Activated CD8-positive, alpha-beta memory T cell treated with anti-CD3 and anti-CD28 coated beads, Interleukin-2, amount 50 U/mL, for 24 hours (primary cell): Measurements from ENCODE around the gene IFI44.

Source experiments
- DNase-seq: peaks from one replicate; pipeline ENCODE4 v3.0.0-alpha.2; 2020; ENCODE audit errors: extremely low read depth

IFI44 gene

GRCh38 chr1:78652019-78652560 lies 2.5 kb downstream of the IFI44 start:
- no peak for DNase-seq

GRCh38 chr1:78658901-78659300 lies 9.3 kb downstream of the IFI44 start:
- DNase-seq = no peak

GRCh38 chr1:78663923-78664322 lies 14.3 kb downstream of the IFI44 start:
- no peak for DNase-seq

- DNase-seq = no peak
These were observed 15.1 kb downstream of the IFI44 start for GRCh38 chr1:78664763-78665162.

DNA sequence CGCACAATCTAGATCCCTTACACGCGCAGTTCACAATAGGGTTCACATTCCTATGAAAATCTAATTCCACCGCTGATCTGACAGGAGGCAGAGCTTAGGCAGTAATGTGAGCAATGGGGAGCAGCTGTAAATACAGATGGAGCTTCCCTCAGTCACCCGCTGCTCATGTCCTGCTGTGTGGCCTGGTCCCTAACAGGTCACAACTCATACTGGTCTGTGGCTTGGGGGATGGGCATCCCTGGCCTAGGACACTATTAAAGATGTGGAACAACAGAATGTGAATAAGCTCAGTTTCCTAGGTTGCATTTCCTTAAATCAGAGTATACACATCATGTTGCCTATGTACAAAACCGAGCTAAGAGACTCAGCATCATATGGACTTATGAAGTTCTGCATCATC lies 16.2 kb downstream of the IFI44 start:
- no peak for DNase-seq

DNA sequence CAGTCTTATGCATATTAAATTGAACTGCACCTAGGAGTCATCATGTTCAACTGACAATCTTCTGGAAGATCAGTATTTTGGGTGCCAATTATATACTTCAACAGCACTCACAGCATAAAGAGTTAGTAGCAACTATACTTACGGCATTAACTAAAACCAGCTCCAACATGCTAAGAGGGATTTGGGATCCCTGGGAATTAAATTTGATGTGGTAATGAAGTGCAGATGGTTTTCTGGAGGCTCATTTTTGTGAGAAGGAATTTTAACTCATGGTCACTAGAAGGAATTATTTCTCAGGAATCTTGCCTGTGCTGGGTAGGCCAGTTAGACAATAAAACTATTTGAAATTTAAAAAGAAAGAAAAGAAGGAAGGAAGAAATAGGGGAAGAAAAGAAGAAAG lies 18.3 kb downstream of the IFI44 start:
- DNase-seq = no peak

DNA sequence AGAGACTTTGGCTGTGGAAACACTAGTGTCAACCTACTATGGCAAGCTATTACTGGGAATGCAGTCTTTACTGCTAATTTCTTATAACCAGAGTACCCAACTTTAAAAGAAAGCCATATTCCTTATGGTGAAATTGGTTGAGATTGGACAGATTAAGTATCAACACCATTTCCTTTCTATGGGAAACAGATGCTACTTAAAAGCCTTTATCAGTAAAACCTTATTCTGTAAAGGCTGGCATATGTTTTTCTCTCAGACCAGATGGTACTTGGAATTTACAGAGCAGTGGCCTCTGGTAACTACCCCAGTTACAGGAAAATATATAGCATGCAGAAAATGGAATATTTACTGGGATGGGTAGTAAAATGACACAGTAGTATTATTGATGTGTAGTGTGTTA lies 18.8 kb downstream of the IFI44 start:
- no peak for DNase-seq

DNA sequence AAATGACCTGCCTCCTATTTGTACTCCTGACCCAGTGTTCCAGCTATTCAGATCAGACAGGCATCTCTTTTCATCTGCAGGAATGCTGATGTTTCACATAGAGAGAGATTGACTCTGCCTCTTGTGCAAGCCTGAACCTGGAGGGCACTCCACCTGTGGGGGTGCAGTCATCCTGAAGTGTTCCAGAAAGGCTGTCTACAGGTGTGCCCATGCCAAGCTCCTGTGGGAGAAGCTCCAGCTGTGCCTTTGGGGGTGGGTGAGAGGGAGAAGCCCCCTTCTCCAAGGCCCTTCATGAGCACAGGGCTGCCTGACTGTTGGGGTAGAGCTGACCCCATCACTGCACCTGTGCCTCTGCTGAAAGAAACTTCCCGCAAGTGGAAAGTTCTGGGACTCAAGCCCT lies 22.8 kb downstream of the IFI44 start:
- DNase-seq = no peak

DNA sequence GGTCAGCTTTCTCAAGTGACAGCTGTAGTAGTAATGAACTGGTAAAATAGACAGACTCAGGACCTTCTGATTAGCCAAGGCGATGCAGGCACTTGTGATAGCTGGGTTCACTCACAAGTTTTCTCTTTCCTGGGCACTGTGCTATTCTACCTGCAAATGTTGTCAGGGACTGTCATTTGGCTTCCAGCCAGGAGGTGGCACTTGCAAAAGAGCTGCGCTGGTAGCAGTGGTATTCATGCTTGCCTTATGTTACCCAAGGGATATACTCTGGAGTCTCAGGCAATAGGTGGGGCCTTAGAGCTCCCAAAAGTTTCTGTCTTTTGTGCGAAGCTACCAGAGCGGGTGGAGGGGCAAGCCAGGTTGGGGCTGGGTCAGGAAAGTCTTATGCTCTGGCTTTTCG lies 23.5 kb downstream of the IFI44 start:
- DNase-seq = no peak

DNA sequence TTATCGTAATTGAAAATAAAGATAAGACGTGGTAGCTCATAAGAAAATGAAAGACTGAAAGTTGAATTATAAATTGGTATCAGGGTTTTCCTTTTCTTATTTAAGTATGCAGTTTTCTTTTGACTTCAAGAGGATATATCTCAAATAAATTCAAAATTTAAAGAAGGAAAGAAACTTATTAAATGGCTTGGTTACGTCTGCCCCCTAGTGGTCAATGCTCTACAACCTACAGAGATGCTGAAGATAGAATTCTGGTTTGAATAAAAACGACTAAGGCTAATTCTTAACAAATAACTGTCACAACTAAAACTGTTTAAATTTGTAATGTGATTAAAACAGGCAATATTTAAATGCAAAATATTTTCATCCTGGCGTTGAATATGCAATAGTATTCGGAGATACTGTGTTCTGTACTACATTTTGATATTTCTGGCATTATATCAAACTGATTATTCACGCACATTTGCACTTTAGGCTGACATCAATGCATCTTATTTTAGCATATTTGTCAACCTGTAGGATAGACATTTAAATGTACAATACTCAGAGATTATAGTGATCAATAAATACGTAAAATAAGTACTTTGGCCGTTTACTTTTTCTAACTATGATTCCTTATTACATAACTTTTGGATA lies 26.8 kb downstream of the IFI44 start:
- no peak for DNase-seq

DNA sequence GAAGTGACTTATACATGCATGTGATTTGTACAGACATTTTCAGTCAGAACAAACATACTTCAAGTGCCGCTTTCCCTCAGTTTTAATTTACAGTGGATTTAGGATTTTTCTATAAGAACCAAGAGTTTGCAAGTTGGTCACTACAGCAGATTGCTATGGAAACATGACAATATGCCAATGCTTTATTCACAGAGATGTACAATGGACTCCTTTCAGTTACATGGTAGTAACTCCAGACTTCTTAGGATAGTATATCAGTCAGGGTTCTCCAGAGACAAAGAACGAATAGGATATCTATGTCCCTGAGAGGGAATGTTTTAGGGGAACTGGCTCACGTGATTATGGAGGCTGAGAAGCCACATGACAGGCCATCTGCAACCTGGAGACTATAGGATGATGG lies 27.4 kb downstream of the IFI44 start:
- DNase-seq = no peak

- DNase-seq = no peak
These were observed 28.2 kb downstream of the IFI44 start for GRCh38 chr1:78677788-78678187.

GRCh38 chr1:78678324-78678723 lies 28.7 kb downstream of the IFI44 start:
- DNase-seq = no peak

- DNase-seq = no peak
These were observed 31.6 kb downstream of the IFI44 start for GRCh38 chr1:78681265-78681664.

DNA sequence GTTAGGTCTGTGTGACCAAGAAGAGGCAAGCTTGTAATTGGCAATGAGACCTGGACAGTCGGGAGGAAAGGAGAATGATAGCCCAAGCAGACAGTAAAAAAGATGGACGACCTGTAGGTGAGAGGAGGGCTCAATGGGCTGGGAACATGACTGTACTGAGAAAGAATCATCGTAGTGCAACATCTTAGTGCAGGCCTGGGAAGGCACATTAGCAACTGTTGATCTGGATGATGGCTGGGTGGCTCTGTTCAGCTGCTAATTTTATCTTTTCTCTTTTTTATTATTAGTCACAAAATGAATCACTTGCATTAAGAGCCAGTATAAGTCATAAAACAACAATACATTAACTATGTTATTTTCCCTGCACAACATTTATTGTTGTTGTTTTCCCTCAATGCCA lies 32.9 kb downstream of the IFI44 start:
- no peak for DNase-seq

- DNase-seq = no peak
These were observed 33.4 kb downstream of the IFI44 start for GRCh38 chr1:78683079-78683478.

- DNase-seq = no peak
These were observed 37.7 kb downstream of the IFI44 start for GRCh38 chr1:78687315-78687714.

DNA sequence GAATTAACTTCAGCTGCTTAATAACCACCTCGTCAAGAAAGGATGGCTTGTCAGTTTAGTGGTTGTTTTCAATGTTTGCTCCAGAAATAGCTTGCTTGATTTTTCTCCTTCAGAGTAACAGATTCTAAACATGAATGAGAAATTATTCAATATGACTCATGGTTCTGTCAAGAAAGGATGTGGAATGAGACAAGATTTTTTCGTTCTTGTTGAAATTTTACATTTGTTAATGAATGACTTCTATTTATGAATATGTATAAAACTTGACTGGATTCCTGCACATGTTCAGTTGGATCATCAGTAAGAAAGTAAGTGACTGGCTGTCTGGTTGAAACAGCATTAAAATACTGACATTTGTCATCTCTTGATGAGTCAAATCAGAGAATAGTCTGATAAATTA lies 38.3 kb downstream of the IFI44 start:
- DNase-seq = no peak

GRCh38 chr1:78688697-78689096 lies 39.1 kb downstream of the IFI44 start:
- no peak for DNase-seq

- no peak for DNase-seq
These were observed 40.9 kb downstream of the IFI44 start for GRCh38 chr1:78690516-78690915.

GRCh38 chr1:78691995-78692747 lies 42.5 kb downstream of the IFI44 start:
- no peak for DNase-seq

DNA sequence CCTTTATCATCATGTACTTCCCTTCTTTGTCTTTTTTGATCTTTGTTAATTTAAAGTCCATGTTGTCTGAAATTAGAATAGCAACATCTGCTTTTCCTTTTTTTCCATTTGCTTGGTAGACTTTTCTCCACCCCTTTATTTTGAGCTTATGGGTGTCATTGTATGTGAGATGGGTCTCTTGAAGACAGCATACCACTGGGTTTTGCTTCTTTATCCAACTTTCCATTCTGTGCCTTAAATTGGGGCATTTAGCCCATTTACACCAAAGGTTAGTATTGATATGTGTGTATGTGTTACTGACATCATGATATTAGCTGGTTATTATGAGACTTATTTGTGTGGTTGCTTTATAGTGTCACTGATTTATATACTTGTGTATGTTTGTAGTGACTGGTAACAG lies 50.2 kb downstream of the IFI44 start:
- DNase-seq = no peak

- no peak for DNase-seq
These were observed 52.8 kb downstream of the IFI44 start for GRCh38 chr1:78702426-78702825.
